Small intestine (tissue), 7 donors: Measurements from ENCODE around the gene COL13A1. TPM values are rescaled to one million over a fixed set of nuclear protein-coding genes. Genes with fewer than 3 reads are reported as not detected.

Experiments used
- DNase-seq, 2 donors: peaks; one replicate each; pipeline versions ENCODE4 v3.0.0 to v3.0.0-alpha.2; 2013
- FAIRE-seq: peaks from 2 replicates; lab custom pipeline; 2012; peaks lifted over from hg19 to GRCh38; lab: Jason Lieb, UNC
- H3K27ac ChIP-seq, 3 donors: one replicate each; pipeline ENCODE4 v1.5.1; 2013; ENCODE audit warnings: low read length in 2 of 3, mild to moderate bottlenecking in 2 of 3, control low read depth in 1 of 3, inconsistent platforms in 1 of 3, low read depth in 1 of 3, moderate library complexity in 1 of 3
- H3K27me3 ChIP-seq, 3 donors: one replicate each; pipeline ENCODE4 v1.6.1; 2013; ENCODE audit warnings: low read length in 3 of 3, inconsistent platforms in 1 of 3; ENCODE audit not compliant: control insufficient read depth in 3 of 3, insufficient read depth in 3 of 3
- H3K36me3 ChIP-seq, 3 donors: one replicate each; pipeline ENCODE4 v1.6.1; 2013; ENCODE audit warnings: low read length in 3 of 3, inconsistent platforms in 1 of 3, low read depth in 1 of 3, mild to moderate bottlenecking in 1 of 3, moderate library complexity in 1 of 3; ENCODE audit not compliant: control insufficient read depth in 3 of 3, insufficient read depth in 2 of 3
- H3K4me1 ChIP-seq, 3 donors: one replicate each; pipeline ENCODE4 v1.6.1; 2013; ENCODE audit warnings: low read length in 2 of 3, inconsistent platforms in 1 of 3, low read depth in 1 of 3, mild to moderate bottlenecking in 1 of 3, moderate library complexity in 1 of 3; ENCODE audit not compliant: control insufficient read depth in 3 of 3, insufficient read depth in 2 of 3
- H3K4me3 ChIP-seq, 3 donors: one replicate each; pipeline ENCODE4 v1.5.1; 2013; ENCODE audit warnings: low read length in 3 of 3, control low read depth in 1 of 3, inconsistent platforms in 1 of 3, low read depth in 1 of 3, mild to moderate bottlenecking in 1 of 3, moderate library complexity in 1 of 3
- H3K9me3 ChIP-seq, 2 donors: one replicate each; pipeline ENCODE4 v1.6.1; 2013; ENCODE audit warnings: low read depth in 1 of 2, low read length in 1 of 2; ENCODE audit not compliant: control insufficient read depth in 2 of 2, insufficient read depth in 1 of 2
- WGBS, 3 donors: extraction: QIAGEN DNeasy Blood & Tissue Kit; methylation state at CpG; one replicate each; pipeline ENCODE4 v1.1.7; 2013; 5-methylcytosine and 5-hydroxymethylcytosine counted together
- polyA plus RNA-seq, 4 donors: library from polyadenylated mRNA; stranded (reverse) in 3 of 4; unstranded in 1 of 4; fragments of 200-250 nt in 3 of 4; fragments of 120-200 nt in 1 of 4; gene quantifications; one replicate each; pipeline versions ENCODE4 v1.2.1 to v1.2.3, GENCODE V29; 2013
- donor health status: healthy with polysubstance abuse.
- donor health status: control.
- donor health status: control.
- donor health status: Bipolar disorder and iron deficiency.
- donor health status: healthy.

The COL13A1 gene
- polyA plus RNA-seq, 4 donors, result 0.45 to 6.6 (median 0.60) TPM

DNA sequence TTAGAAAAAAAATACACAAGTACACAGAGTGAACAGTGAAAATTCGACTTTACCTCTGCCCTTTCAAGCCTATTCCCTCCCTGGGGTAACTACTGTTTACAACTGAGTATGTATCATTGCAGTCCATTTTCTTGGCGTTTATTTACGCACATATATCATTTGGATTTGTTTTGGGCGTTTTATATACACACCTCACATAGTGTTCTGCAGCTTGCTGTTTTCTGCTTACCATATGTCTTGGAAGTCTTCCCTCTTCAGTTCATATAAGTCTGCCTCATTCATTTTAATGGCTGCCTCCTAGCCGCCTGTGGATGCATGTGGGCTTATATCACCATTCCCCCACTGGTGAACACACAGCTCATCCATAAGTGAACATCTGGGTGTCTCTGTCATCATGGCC is 41.6 kb upstream of the COL13A1 start:
- Histone ChIP-seq H3K36me3 (no peaks in the 10 kb centered on the region), H3K9me3 (no peaks in the 10 kb centered on the region), H3K4me3 (no peak overlapping the region), H3K27ac (no peak overlapping the region), H3K4me1 (peaks cover 0 to 5% (median 0%) of the 10 kb centered on the region in 3 donors), H3K27me3 (peaks cover 0 to 2% (median 1%) of the 10 kb centered on the region in 3 donors)
- DNase-seq, result no peak
- WGBS, 3 donors, result 63 to 73% (median 68%) methylated on average over 5 of the region's 5 CpGs
- no peak for FAIRE-seq

DNA sequence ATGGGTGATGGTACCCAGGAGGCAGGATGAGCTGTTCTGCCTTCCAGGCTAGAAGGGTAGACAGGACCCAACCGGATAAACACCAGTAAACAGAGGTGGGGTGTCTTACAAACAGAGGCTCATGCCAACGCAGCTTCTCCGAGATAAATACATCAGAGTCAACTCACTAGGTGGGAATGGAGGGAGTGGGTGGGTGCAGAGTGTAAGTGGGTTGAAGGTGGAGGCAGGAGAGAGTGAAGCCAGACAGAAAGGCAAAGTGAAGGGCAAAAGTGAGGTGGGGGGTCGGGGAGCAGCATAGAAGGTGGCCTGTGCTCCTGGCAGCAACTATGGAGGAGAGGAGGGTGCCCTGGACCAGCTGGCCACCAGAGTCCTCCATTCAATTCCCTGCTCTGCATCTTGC is 40.4 kb upstream of the COL13A1 start:
- FAIRE-seq (no peak), DNase-seq (no peak)
- Histone ChIP-seq H3K36me3 (no peaks in the 10 kb centered on the region), H3K9me3 (no peaks in the 10 kb centered on the region), H3K4me1 (peaks cover 0 to 5% (median 0%) of the 10 kb centered on the region in 3 donors), H3K4me3 (no peak overlapping the region), H3K27ac (no peak overlapping the region), H3K27me3 (peaks cover 0 to 2% (median 0%) of the 10 kb centered on the region in 3 donors)
- 52 to 85% (median 64%) methylated on average over 4 of the region's 4 CpGs for WGBS, 3 donors

DNA sequence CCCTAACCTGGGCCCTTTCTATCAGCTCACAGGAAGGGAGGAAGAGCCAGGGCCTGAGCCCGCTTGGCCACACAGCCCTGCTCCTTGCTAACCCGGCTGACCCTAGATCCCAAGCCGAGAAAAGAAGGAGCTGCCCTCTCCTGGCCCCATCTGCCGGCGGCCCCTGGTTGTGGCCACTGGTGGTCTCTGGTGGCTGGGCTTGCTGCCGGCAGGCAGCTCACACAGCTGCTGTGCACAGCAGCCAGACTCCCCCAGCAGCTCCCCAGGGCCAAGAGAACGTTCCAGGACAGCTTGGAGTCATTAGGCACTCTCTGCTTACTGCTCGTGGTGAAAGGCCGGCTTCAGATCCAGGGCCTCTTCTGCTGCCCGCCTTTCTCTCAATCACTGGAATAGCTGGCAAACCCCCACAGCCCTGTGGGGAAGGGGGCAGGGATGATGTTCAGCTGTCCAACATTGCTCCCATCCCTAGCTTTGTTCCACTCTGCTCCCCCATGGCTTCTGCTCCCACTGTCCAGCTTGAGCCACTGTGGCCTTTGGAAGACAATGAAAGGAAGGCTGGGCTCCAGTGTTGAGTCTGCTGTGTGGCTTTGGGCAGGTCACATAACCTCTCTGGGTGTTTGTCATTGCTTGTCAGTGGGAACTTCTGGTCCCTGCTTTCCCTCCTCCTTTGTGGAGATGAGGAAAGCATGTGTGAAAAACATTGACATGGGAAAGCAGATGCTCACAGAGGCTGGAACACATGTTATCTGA is 35.4 kb upstream of the COL13A1 start:
- 68 to 89% (median 83%) methylated on average over 10 of the region's 10 CpGs for WGBS, 3 donors
- FAIRE-seq, result no peak
- no peaks in the 10 kb centered on the region for H3K36me3 ChIP-seq

DNA sequence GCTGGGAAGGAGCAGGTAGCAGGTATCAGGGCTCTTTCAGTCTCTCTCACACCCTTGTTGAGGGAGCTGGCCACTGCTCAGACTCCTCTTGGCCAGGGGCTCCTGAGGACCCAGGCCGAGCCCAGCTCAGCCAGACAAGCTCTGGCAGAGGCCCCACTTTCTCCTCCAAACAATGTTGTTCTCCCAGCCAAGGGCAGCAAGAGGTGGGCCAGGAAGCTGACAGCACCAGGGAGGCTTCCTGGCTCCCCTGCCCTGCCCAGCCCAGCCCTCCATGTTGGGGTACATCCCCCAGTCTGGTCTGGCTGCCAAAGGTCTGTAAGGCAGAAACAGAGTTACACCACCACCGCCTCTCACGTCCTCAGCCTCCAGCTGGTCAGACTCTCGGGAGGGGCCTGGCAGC is 33.9 kb upstream of the COL13A1 start:
- Histone ChIP-seq H3K4me3 (no peak overlapping the region), H3K36me3 (no peaks in the 10 kb centered on the region), H3K4me1 (no peaks in the 10 kb centered on the region), H3K27ac (no peak overlapping the region), H3K9me3 (peaks cover 0 to 1% of the 10 kb centered on the region in 2 donors), H3K27me3 (peaks cover 0 to 11% (median 2%) of the 10 kb centered on the region in 3 donors)
- no peak for FAIRE-seq
- DNase-seq, result no peak
- WGBS, 3 donors, result 67 to 82% (median 80%) methylated on average over 4 of the region's 4 CpGs

More for the DNA sequence above, 35.4 kb upstream of the COL13A1 start:
- Histone ChIP-seq H3K9me3 (no peaks in the 10 kb centered on the region), H3K27ac (no peak overlapping the region), H3K4me3 (no peak overlapping the region), H3K27me3 (peaks cover 0 to 8% (median 2%) of the 10 kb centered on the region in 3 donors), H3K4me1 (no peaks in the 10 kb centered on the region)
- DNase-seq, result peak in 1 of 2 donors; percentile 15

DNA sequence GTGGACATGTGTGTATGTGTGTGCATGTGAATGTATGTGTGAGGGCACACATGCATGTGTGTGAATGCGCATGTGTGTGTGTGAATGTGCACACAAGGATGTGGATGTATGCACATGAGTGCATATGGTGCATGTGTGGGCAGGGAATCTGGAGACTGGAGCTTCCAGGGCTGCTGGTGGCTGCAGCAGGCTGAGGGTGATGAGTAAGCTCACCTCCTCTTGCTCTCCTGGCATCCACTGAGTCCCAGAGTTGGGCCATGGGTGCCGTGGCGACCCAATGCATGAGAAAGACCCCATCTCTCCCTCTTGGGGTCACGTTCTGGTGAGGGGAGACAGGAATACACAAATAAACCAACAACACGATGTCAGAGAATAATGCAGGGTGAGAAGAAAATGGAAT is 33.3 kb upstream of the COL13A1 start:
- WGBS, 3 donors, result 72 to 86% (median 75%) methylated on average over 5 of the region's 5 CpGs
- Histone ChIP-seq H3K4me3 (no peak overlapping the region), H3K36me3 (no peaks in the 10 kb centered on the region), H3K27me3 (peaks cover 0 to 11% (median 2%) of the 10 kb centered on the region in 3 donors), H3K4me1 (no peaks in the 10 kb centered on the region), H3K27ac (no peak overlapping the region), H3K9me3 (peaks cover 0 to 4% of the 10 kb centered on the region in 2 donors)
- DNase-seq, result no peak
- FAIRE-seq, result no peak

DNA sequence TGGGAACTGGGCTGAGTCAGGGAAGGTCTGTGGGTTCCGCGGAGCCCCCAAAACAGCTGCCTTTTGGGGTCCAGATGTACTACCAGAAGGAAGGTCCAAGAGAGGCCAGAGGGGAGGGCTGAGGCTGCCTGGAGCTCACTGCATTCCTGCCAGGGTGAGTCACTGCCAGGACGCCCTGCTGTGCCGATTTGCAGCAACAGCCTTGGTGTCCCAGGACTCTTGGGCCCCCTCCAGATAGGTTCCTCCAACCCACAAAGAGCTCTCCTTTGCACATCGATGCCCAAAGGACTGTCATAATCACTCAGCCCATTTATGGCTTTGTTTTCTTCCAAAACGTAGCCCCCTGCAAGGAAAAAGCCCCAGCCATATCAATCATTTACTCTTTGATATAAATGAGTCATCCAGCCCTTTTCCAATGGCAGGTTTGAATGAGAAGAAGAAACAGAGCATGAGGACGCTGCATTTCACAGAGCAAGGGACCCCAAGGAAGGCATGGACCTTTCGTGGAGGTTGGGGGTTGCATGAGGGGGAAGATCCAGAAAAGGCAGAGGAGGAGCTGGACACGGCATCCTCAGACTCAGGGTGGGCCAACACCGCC is 32.2 kb upstream of the COL13A1 start:
- H3K36me3 ChIP-seq, result no peaks in the 10 kb centered on the region
- peaks cover 0 to 11% (median 2%) of the 10 kb centered on the region in 3 donors for H3K27me3 ChIP-seq
- H3K4me1 ChIP-seq, result no peaks in the 10 kb centered on the region
- DNase-seq (peak in 1 of 2 donors; percentile 10), FAIRE-seq (no peak)
- 37 to 53% (median 48%) methylated on average over 10 of the region's 10 CpGs for WGBS, 3 donors
- no peak overlapping the region for H3K4me3 ChIP-seq
- H3K27ac ChIP-seq, result no peak overlapping the region
- H3K9me3 ChIP-seq, result peaks cover 0 to 4% of the 10 kb centered on the region in 2 donors

- Histone ChIP-seq H3K4me3 (no peak overlapping the region), H3K27ac (no peak overlapping the region), H3K27me3 (peaks cover 0 to 11% (median 2%) of the 10 kb centered on the region in 3 donors), H3K9me3 (peaks cover 0 to 4% of the 10 kb centered on the region in 2 donors), H3K36me3 (no peaks in the 10 kb centered on the region), H3K4me1 (no peaks in the 10 kb centered on the region)
- DNase-seq (no peak), FAIRE-seq (no peak)
- 89 to 97% (median 93%) methylated on average over 8 of the region's 8 CpGs for WGBS, 3 donors
Measured at GRCh38 chr10:69772933-69773704, 28.6 kb upstream of the COL13A1 start.

DNA sequence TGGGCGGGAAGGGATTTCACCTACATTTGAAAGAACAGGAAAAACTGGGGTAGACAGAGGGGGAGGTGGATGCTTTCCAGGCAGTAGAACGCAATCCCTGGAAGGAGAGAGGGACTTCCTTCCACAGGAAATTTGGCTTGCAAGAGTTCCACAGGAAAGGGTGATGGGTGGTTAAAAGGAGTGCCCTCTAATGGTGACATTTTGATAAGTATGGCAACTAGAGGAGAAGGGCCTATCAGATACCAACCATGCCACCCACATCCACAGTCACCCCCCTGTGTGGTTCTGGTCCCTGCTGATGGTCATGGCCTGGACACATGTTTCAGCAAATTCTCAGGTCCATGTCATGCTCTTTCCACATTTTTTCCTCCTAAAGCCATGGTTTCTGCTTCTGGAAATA is 27.1 kb upstream of the COL13A1 start:
- H3K4me1 ChIP-seq, result no peaks in the 10 kb centered on the region
- no peak for DNase-seq
- WGBS, 3 donors, result 84 to 93% (median 85%) methylated on average over 2 of the region's 2 CpGs
- peaks cover 0 to 8% (median 0%) of the 10 kb centered on the region in 3 donors for H3K27me3 ChIP-seq
- FAIRE-seq, result no peak
- no peak overlapping the region for H3K4me3 ChIP-seq
- no peak overlapping the region for H3K27ac ChIP-seq
- H3K9me3 ChIP-seq, result peaks cover 0 to 4% of the 10 kb centered on the region in 2 donors
- H3K36me3 ChIP-seq, result no peaks in the 10 kb centered on the region
